Measurements from ENCODE around the gene METTL26. TPM values are rescaled to one million over a fixed set of nuclear protein-coding genes. Genes with fewer than 3 reads are reported as not detected.

The METTL26 gene
- polyA plus RNA-seq, 3 donors = 57.1 to 80.9 (median 70.4) TPM

DNA sequence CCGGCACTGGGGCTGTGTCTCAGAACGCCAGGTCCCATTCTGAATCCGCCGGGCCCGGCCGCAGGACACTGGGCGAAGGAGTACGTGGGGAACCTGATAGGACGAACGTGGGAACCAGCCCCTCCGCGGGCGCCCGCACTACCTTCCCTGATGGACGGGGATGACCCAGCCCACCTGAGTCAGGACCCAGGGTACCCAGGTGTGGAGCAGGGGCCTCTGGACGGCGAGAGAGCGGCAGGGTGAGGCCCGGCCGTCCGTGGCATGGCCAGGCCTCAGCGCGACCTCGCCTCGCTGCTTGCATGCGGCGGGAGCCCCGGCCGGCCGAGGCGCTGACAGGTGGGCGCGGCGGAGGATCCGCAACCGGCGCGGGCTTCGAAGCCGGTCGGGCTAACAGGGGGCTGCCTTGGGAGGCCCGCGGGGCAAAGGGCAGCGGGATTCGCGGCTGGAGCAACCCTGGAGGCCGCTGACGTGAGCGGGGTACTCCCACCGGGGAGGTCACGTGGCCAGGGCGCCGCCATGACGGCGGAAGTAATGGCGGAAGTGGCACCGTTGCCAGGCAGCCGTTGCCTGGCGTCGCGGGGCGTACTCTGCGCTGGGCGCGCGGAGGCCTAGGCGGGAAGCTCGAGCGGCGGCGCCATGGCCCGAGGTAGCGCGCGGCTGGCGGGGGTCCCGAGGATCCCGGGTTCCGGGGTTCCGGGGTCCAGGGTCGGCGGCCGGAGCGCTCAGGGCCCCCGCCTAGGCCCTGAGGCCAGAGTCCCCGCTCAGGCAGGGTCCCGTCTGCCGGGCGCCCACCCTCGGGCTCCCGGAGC lies 12.9 kb upstream of the METTL26 start, which contains the start of gene WDR90:
WDR90 (plus strand) TSS at position 585 of the 809 bp plus-strand sequence; CDS start at position 637, 52 bp downstream.
- WGBS (ENCODE audit: insufficient coverage) = under 1% methylated on average over 91 of the region's 91 CpGs
- Mint-ChIP-seq H3K9me3 (peaks cover 0 to 2% (median 0%) of the 10 kb centered on the region in 7 donors), H3K36me3 (peaks cover 5 to 21% of the 10 kb centered on the region in 2 donors), H3K27me3 (ENCODE audit: low read depth in 3 of 3) (peaks cover 0 to 3% (median 0%) of the 10 kb centered on the region in 3 donors), H3K4me3 (peak within 1 kb of the TSS; percentile 73 to 85), H3K4me1 (peaks cover 32% of the 10 kb centered on the region), H3K27ac (peak within 1 kb of the TSS; percentile 72 to 91 (median 87))
- Histone ChIP-seq H3K4me3 (replicated peaks in 1 of 3; ENCODE audit: low read depth in 2 of 3, low read length in 3 of 3) (peak within 1 kb of the TSS; percentile 36 to 79 (median 67)), H3K36me3 (replicated peaks in 1 of 2; ENCODE audit: control insufficient read depth in 1 of 2, insufficient read depth in 2 of 2, low read length in 2 of 2) (no peaks in the 10 kb centered on the region), H3K9me3 (replicated peaks in 1 of 2; ENCODE audit: control insufficient read depth in 1 of 2, insufficient read depth in 1 of 2, low read length in 2 of 2) (no peaks in the 10 kb centered on the region), H2AFZ (ENCODE audit: insufficient read depth, low read depth, low read length, poor library complexity, severe bottlenecking) (peak within 1 kb of the TSS; percentile 94), H3K27ac (ENCODE audit: low read depth in 1 of 2, low read length in 2 of 2) (peak within 1 kb of the TSS; percentile 82 to 90), H3K4me1 (ENCODE audit: control insufficient read depth in 1 of 2, insufficient read depth in 2 of 2, low read length in 2 of 2) (peaks cover 18 to 39% of the 10 kb centered on the region in 2 donors), H3K9ac (ENCODE audit: insufficient read depth, low read length, poor library complexity, severe bottlenecking) (peak within 1 kb of the TSS; percentile 85), H3K79me2 (ENCODE audit: insufficient read depth, low read length) (peaks cover 10% of the 10 kb centered on the region), H3K27me3 (ENCODE audit: control insufficient read depth in 2 of 2, insufficient read depth in 2 of 2, low read length in 2 of 2) (no peaks in the 10 kb centered on the region), H4K20me1 (ENCODE audit: insufficient read depth, low read length) (peaks cover 38% of the 10 kb centered on the region), H3K4me2 (replicated peaks; ENCODE audit: extremely low read depth, low read length, poor library complexity, severe bottlenecking) (peak within 1 kb of the TSS; percentile 85)
- peak; percentile 91 to 94 (median 94) for DNase-seq
- intact Hi-C loops (cut with micrococcal nuclease) = no loop called here
- TF ChIP-seq, protein P1, sequence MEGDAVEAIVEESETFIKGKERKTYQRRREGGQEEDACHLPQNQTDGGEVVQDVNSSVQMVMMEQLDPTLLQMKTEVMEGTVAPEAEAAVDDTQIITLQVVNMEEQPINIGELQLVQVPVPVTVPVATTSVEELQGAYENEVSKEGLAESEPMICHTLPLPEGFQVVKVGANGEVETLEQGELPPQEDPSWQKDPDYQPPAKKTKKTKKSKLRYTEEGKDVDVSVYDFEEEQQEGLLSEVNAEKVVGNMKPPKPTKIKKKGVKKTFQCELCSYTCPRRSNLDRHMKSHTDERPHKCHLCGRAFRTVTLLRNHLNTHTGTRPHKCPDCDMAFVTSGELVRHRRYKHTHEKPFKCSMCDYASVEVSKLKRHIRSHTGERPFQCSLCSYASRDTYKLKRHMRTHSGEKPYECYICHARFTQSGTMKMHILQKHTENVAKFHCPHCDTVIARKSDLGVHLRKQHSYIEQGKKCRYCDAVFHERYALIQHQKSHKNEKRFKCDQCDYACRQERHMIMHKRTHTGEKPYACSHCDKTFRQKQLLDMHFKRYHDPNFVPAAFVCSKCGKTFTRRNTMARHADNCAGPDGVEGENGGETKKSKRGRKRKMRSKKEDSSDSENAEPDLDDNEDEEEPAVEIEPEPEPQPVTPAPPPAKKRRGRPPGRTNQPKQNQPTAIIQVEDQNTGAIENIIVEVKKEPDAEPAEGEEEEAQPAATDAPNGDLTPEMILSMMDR (IDR thresholded peaks at IDR 0.05) = no peak

DNA sequence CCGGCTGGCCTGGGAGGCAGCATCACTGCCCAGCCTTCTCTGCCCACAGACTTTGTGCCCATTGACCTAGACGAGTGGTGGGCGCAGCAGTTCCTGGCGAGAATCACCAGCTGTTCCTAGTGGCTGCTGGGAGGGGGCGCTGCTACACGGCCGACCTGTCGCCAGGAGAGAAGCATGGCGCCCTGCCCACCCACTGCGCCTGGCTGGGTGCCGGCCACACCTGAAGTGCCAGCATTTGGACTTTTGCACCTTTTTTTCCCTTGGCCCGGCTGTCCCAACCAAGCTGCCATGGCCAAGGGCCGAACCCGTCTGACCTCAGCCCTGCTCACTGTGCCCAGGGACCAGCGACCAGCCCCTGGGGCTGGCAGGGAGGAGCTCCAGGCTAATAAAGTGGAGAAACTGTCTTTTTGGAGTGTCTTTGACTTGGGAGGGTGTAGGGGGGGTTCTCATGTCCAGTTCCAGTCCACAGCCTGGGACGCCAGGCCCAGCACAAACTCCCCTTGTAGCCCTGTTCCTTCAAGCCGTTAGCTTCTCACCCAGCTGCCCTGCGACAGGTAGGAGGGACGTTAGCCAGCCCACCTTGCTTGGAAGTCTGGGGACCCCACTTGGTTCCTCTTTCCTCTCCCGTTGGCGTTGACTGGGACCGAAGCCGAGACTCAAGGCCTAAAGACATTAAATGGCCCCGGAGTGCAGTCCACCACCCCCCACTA lies 12.1 kb upstream of the METTL26 start:
- H3K27ac ChIP-seq (ENCODE audit: low read depth in 1 of 2, low read length in 2 of 2) = peak overlapping the region; percentile 82 to 90
- TF ChIP-seq, protein P1 (IDR thresholded peaks at IDR 0.05) = peak; percentile 49
- peaks cover 24 to 46% of the 10 kb centered on the region in 2 donors for H3K4me1 ChIP-seq (ENCODE audit: control insufficient read depth in 1 of 2, insufficient read depth in 2 of 2, low read length in 2 of 2)
- 46% methylated on average over 19 of the region's 24 CpGs for WGBS (ENCODE audit: insufficient coverage)
- H3K4me3 ChIP-seq (replicated peaks in 1 of 3; ENCODE audit: low read depth in 2 of 3, low read length in 3 of 3) = peak overlapping the region; percentile 36 to 79 (median 67)
- peaks cover 39% of the 10 kb centered on the region for H3K4me1 Mint-ChIP-seq
- peaks cover 17% of the 10 kb centered on the region for H3K79me2 ChIP-seq (ENCODE audit: insufficient read depth, low read length)
- peaks cover 5 to 15% of the 10 kb centered on the region in 2 donors for H3K36me3 Mint-ChIP-seq
- H3K27me3 ChIP-seq (ENCODE audit: control insufficient read depth in 2 of 2, insufficient read depth in 2 of 2, low read length in 2 of 2) = no peaks in the 10 kb centered on the region
- H4K20me1 ChIP-seq (ENCODE audit: insufficient read depth, low read length) = peaks cover 43% of the 10 kb centered on the region
- peak overlapping the region; percentile 85 for H3K9ac ChIP-seq (ENCODE audit: insufficient read depth, low read length, poor library complexity, severe bottlenecking)
- H3K36me3 ChIP-seq (replicated peaks in 1 of 2; ENCODE audit: control insufficient read depth in 1 of 2, insufficient read depth in 2 of 2, low read length in 2 of 2) = no peaks in the 10 kb centered on the region
- H2AFZ ChIP-seq (ENCODE audit: insufficient read depth, low read depth, low read length, poor library complexity, severe bottlenecking) = peak overlapping the region; percentile 94
- no peaks in the 10 kb centered on the region for H3K9me3 ChIP-seq (replicated peaks in 1 of 2; ENCODE audit: control insufficient read depth in 1 of 2, insufficient read depth in 1 of 2, low read length in 2 of 2)
- peaks cover 0 to 2% (median 0%) of the 10 kb centered on the region in 7 donors for H3K9me3 Mint-ChIP-seq
- peak overlapping the region; percentile 73 to 85 for H3K4me3 Mint-ChIP-seq
- H3K4me2 ChIP-seq (replicated peaks; ENCODE audit: extremely low read depth, low read length, poor library complexity, severe bottlenecking) = peak overlapping the region; percentile 85
- peak overlapping the region; percentile 72 to 91 (median 87) for H3K27ac Mint-ChIP-seq
- DNase-seq = peak in 2 of 3 donors; percentile 17 to 40
- intact Hi-C loops (cut with micrococcal nuclease) = no loop called here
- peaks cover 0 to 3% (median 0%) of the 10 kb centered on the region in 3 donors for H3K27me3 Mint-ChIP-seq (ENCODE audit: low read depth in 3 of 3)

Measured in CD14-positive monocyte (primary cell).